Stimulated activated naive B cell treated with anti-CD40 and anti-IgM and Interleukin-4, amounts not matched to agents 10 μg/mL and 1 μg/mL and 100 μg/mL, for 72 hours (primary cell): ENCODE results near the gene OR4D2.
A peak's percentile ranks its signal among the peaks of the same experiment; 100 is the strongest.

Source experiments
- ATAC-seq, 2 donors: fragments of 150-1000 bp; cut with Tn5 transposase; replicated peaks; 2 replicates each; pipeline ENCODE4 v1.10.0; 2021; ENCODE audit warnings: moderate library complexity in 1 of 2
- DNase-seq: peaks from one replicate; pipeline ENCODE4 v3.0.0; 2021
- H3K27ac Mint-ChIP-seq: one replicate; pipeline ENCODE4 v1.8.0; 2022; ENCODE audit warnings: mild to moderate bottlenecking, mixed read lengths
- H3K27me3 Mint-ChIP-seq, 2 donors: one replicate each; pipeline ENCODE4 v1.8.0; 2022; ENCODE audit warnings: mixed read lengths in 2 of 2
- H3K36me3 Mint-ChIP-seq, 2 donors: one replicate each; pipeline ENCODE4 v1.8.0; 2022; ENCODE audit warnings: mixed read lengths in 2 of 2, mild to moderate bottlenecking in 1 of 2
- H3K4me1 Mint-ChIP-seq, 2 donors: one replicate each; pipeline ENCODE4 v1.8.0; 2022; ENCODE audit warnings: mixed read lengths in 2 of 2, mild to moderate bottlenecking in 1 of 2
- H3K4me3 Mint-ChIP-seq, 2 donors: one replicate each; pipeline ENCODE4 v1.8.0; 2022; ENCODE audit warnings: mild to moderate bottlenecking in 2 of 2, mixed read lengths in 2 of 2, moderate library complexity in 1 of 2
- H3K9me3 Mint-ChIP-seq, 2 donors: one replicate each; pipeline ENCODE4 v1.8.0; 2022; ENCODE audit warnings: mixed read lengths in 2 of 2, mild to moderate bottlenecking in 1 of 2

The OR4D2 gene

DNA sequence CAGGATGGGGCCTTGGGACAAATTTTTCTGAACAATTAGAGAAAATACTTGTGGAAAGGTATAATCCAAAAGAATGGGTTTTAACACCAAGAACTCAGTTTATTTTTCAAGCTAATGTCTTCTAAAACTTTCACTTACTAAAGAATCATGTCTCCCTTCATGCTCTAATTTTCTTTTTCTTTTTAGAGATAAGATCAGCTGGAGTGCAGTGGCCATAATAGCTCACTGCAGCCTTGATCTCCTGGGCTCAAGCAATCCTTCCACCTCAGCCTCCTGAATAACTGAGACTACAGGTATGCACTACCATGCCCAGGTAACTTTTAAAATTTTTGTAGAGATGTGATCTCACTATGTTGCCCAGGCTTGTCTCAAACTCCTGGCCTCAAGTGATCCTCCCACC is 13.1 kb upstream of the OR4D2 start:
- DNase-seq, result no peak
- no peak overlapping the region for H3K4me3 Mint-ChIP-seq
- peaks cover 7 to 20% of the 10 kb centered on the region in 2 donors for H3K4me1 Mint-ChIP-seq
- no peaks in the 10 kb centered on the region for H3K36me3 Mint-ChIP-seq
- H3K27me3 Mint-ChIP-seq, result peaks cover 35 to 41% of the 10 kb centered on the region in 2 donors
- no peak overlapping the region for H3K27ac Mint-ChIP-seq
- H3K9me3 Mint-ChIP-seq, result no peaks in the 10 kb centered on the region
- ATAC-seq, result no peak

DNA sequence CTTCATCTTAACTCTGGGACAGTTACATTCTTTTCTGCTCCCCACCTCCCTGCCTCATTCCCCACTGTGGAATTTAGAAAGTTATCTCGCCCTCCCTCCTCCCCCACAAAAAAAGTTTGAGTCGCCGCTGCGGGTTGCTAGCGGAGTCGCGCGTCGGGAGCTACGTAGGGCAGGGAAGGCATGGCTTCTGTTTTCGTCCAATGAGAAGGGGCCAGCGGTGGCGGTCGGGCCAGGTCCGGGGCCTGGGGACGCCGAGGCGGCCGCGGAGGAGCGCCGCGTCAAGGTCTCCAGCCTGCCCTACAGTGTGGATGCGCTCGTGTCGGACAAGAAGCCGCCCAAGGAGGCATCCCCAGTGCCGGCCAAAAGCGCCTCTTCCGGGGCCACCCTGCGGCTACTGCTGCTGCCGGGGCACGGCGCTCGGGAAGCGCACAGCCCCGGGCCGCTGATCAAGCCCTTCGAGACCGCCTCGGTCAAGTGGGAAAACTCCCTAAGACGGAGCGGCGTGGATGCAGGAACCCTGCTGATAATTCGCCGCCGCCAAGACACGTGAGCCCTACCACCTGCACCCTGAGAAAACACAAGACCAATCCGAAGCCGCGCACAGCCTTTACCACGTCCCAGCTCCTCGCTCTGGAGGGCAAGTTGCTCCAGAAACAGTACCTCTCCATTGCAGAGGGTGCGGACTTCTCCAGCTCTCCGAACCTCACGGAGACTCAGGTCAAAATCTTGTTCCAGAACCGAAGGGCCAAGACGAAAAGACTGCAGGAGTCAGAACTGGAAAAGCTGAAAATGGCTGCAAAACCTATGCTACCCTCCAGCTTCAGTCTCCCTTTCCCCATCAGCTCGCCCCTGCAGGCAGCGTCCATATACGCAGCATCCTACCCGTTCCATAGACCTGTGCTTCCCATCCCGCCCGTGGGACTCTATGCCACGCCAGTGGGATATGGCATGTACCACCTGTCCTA is 9.7 kb upstream of the OR4D2 start:
- DNase-seq, result peak; percentile 6
- no peaks in the 10 kb centered on the region for H3K9me3 Mint-ChIP-seq

GRCh38 chr17:58158181-58158580 is 8.6 kb upstream of the OR4D2 start:
- no peak for ATAC-seq
- H3K4me1 Mint-ChIP-seq, result peaks cover 7 to 11% of the 10 kb centered on the region in 2 donors

More for the DNA sequence above, 9.7 kb upstream of the OR4D2 start:
- peaks cover 30 to 39% of the 10 kb centered on the region in 2 donors for H3K27me3 Mint-ChIP-seq
- H3K27ac Mint-ChIP-seq, result peak overlapping the region; percentile 85
- H3K36me3 Mint-ChIP-seq, result no peaks in the 10 kb centered on the region
- ATAC-seq, result peak; percentile 83 to 88
- peaks cover 7 to 20% of the 10 kb centered on the region in 2 donors for H3K4me1 Mint-ChIP-seq
- peak overlapping the region; percentile 83 to 84 for H3K4me3 Mint-ChIP-seq

GRCh38 chr17:58161566-58161965 is 5.2 kb upstream of the OR4D2 start:
- Mint-ChIP-seq H3K4me3 (no peak overlapping the region), H3K36me3 (no peaks in the 10 kb centered on the region), H3K4me1 (peaks cover 7 to 11% of the 10 kb centered on the region in 2 donors), H3K9me3 (no peaks in the 10 kb centered on the region), H3K27ac (no peak overlapping the region), H3K27me3 (peaks cover 35 to 39% of the 10 kb centered on the region in 2 donors)
- DNase-seq (no peak), ATAC-seq (no peak)

More at GRCh38 chr17:58158181-58158580, 8.6 kb upstream of the OR4D2 start:
- H3K27me3 Mint-ChIP-seq, result peaks cover 33 to 42% of the 10 kb centered on the region in 2 donors
- H3K27ac Mint-ChIP-seq, result no peak overlapping the region
- H3K4me3 Mint-ChIP-seq, result no peak overlapping the region
- no peaks in the 10 kb centered on the region for H3K36me3 Mint-ChIP-seq
- no peak for DNase-seq
- no peaks in the 10 kb centered on the region for H3K9me3 Mint-ChIP-seq

DNA sequence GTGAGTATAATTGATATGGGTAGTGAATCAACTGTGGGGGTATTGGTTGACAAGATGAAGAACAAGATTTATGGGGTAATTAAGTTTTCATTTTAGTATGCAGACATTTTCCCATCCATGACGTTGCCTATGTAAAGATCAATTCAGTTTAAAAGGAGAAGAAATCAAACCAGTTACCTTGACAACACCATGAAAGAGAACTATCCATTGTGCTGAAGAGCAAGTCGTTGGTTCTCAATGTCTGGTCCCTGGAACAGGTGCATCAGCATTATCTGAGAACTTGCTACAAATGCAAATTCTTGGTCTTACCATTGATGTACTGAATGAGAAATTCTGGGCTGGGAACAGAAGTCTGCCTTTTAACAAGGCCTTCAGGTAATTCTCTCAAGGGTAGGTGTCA is 801 bp upstream of the OR4D2 start:
- H3K9me3 Mint-ChIP-seq, result peaks cover 0 to 4% of the 10 kb centered on the region in 2 donors
- H3K27me3 Mint-ChIP-seq, result peaks cover 45 to 52% of the 10 kb centered on the region in 2 donors
- no peaks in the 10 kb centered on the region for H3K4me1 Mint-ChIP-seq
- H3K27ac Mint-ChIP-seq, result no peak overlapping the region
- DNase-seq (no peak), ATAC-seq (no peak)
- peaks cover 0 to 4% of the 10 kb centered on the region in 2 donors for H3K36me3 Mint-ChIP-seq
- no peak overlapping the region for H3K4me3 Mint-ChIP-seq

DNA sequence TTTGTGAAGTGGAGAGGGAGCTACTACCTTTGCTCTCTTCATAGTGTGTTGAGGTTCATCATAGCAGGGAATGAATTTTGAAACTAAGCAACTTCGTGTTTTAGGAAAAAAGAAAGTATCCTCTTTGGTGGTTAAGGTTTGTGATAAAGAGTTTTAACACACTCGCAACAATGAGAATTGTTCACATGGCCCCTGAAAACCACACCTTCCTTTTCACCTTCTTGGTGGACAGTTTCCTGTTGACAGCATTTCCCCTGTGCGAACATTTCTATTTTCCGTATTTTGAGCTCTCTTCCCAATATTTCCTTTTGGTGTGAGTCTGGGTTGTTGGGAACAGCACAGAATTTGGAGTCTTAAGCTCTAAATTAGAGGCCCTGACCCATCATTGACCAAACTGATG is 3.8 kb downstream of the OR4D2 start:
- peaks cover 0 to 4% of the 10 kb centered on the region in 2 donors for H3K9me3 Mint-ChIP-seq
- no peak overlapping the region for H3K4me3 Mint-ChIP-seq
- no peaks in the 10 kb centered on the region for H3K4me1 Mint-ChIP-seq
- DNase-seq (no peak), ATAC-seq (no peak)
- H3K36me3 Mint-ChIP-seq, result peaks cover 0 to 4% of the 10 kb centered on the region in 2 donors
- no peak overlapping the region for H3K27ac Mint-ChIP-seq
- peaks cover 46 to 56% of the 10 kb centered on the region in 2 donors for H3K27me3 Mint-ChIP-seq

DNA sequence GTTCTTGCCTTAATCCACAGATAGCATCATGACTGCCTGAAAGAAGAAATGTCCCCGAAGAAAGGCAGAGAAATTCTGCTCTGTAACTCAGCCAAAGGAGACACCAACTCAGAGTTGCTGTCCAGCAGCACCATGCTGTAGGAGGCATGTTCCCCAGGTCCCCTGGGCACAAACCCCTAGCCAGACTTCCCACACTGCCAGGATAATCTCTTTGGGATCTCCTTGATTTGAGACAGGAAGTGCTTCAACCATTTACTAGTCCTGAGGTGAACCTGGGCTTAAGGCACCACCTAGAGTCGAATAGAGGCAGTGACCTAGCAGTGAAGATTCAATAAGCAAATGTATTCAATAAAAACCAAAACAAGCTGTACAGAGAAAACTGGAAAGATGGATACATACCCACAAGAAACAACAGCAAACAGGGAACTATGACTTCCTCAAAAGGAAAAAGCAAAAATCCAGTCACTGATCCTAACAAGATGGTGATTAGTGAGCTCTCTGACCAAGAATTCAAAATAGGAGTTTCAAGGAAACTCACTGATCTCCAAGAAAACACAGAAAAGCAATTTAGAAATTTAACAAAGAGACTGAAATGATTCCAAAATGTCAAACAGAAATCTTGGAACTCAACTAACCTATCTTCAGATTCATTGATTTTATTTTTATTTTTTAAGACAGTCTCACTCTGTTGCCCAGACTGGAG is 5.7 kb downstream of the OR4D2 start:
- no peak for DNase-seq
- ATAC-seq, result peak; percentile 42 to 59
- no peaks in the 10 kb centered on the region for H3K4me1 Mint-ChIP-seq
- no peak overlapping the region for H3K4me3 Mint-ChIP-seq
- H3K9me3 Mint-ChIP-seq, result peaks cover 0 to 4% of the 10 kb centered on the region in 2 donors
- H3K27me3 Mint-ChIP-seq, result peaks cover 42 to 50% of the 10 kb centered on the region in 2 donors
- no peak overlapping the region for H3K27ac Mint-ChIP-seq
- peaks cover 0 to 4% of the 10 kb centered on the region in 2 donors for H3K36me3 Mint-ChIP-seq

DNA sequence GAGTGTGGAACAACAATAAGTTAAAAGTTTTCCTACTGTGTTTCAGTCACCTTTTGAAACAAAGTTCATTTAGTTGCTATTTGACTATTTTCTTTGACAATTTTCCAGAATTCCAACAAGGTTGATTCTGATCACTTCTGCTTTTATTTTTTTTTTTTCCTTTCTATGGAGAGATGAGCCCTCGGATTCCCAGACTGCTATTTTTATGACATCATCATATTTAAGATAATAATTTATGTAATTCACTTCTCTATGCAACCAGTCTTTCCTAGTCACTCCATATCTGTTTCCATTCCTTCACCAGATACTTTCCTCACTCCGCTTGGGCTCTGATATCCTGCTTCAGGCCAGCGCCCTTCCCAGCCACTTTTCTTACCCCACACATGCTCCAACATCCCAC is 8.1 kb downstream of the OR4D2 start:
- Mint-ChIP-seq H3K4me1 (no peaks in the 10 kb centered on the region), H3K4me3 (no peak overlapping the region), H3K27ac (no peak overlapping the region), H3K9me3 (no peaks in the 10 kb centered on the region), H3K36me3 (no peaks in the 10 kb centered on the region), H3K27me3 (peaks cover 30 to 38% of the 10 kb centered on the region in 2 donors)
- ATAC-seq (no peak), DNase-seq (no peak)

- H3K4me1 Mint-ChIP-seq, result peaks cover 0 to 3% of the 10 kb centered on the region in 2 donors
- no peak overlapping the region for H3K27ac Mint-ChIP-seq
- H3K4me3 Mint-ChIP-seq, result no peak overlapping the region
- H3K27me3 Mint-ChIP-seq, result peaks cover 24 to 34% of the 10 kb centered on the region in 2 donors
- DNase-seq, result no peak
- no peaks in the 10 kb centered on the region for H3K9me3 Mint-ChIP-seq
- ATAC-seq, result no peak
- no peaks in the 10 kb centered on the region for H3K36me3 Mint-ChIP-seq
Observed at GRCh38 chr17:58176200-58176599, 9.4 kb downstream of the OR4D2 start.

DNA sequence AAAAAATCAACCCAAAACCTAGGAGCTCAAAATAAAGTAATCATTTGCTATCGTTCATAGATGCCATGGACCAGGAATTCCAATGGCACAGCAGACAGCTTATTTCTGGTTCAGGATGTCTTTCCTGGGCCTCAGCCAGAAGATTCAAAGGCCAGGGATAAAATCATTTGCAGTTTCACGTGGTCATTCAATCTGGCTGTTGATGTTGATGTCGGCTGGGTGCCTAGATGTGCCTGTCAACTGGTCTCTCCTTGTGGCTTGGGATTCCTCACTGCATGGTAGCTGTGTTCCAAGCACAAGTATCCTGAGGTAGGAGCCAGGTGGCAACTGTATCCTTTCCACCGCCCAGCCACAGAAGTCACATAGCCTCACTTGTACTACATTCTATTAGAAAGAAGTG is 15.0 kb downstream of the OR4D2 start:
- no peaks in the 10 kb centered on the region for H3K9me3 Mint-ChIP-seq
- H3K4me3 Mint-ChIP-seq, result no peak overlapping the region
- no peak for ATAC-seq
- no peak overlapping the region for H3K27ac Mint-ChIP-seq
- peaks cover 13 to 17% of the 10 kb centered on the region in 2 donors for H3K27me3 Mint-ChIP-seq
- no peak for DNase-seq
- H3K36me3 Mint-ChIP-seq, result no peaks in the 10 kb centered on the region
- peaks cover 16 to 19% of the 10 kb centered on the region in 2 donors for H3K4me1 Mint-ChIP-seq

GRCh38 chr17:58183514-58183913 is 16.7 kb downstream of the OR4D2 start:
- Mint-ChIP-seq H3K4me3 (no peak overlapping the region), H3K4me1 (peaks cover 16 to 19% of the 10 kb centered on the region in 2 donors), H3K27ac (no peak overlapping the region), H3K27me3 (peaks cover 9 to 11% of the 10 kb centered on the region in 2 donors), H3K9me3 (no peaks in the 10 kb centered on the region), H3K36me3 (no peaks in the 10 kb centered on the region)
- no peak for DNase-seq
- no peak for ATAC-seq

DNA sequence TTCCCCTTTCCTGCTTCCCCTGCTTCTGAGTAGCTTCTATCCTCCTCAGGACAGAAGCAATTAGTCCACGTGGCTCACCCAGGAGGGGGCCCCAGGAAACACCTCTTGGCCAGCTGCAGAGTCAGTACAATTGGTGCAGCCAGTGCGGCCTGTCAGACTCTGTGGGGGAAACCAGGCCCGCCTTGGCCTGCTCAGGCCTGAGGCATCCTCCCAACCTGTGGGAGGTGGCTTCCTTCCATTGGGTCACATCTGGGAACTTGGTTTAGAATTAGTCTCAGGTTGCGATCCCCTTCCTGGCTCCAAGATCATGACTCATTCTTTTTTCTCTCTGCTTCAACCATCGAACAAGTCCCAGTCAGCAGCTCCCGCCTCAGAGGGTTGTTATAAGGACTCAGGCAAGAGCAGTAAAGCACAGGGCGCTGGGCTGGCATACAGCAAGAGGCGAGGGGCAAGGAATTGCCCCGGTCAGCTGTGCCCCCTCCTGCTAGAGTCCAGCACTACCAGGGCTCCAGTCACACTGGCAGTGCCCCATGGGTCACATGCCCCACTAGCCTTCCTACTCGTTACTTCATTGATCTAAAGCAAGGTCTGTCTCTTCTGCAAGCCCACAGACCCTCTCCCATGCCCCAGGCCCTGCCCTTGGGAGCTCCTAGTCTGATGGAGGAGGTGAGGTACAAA is 17.7 kb downstream of the OR4D2 start:
- ATAC-seq (no peak), DNase-seq (no peak)

DNA sequence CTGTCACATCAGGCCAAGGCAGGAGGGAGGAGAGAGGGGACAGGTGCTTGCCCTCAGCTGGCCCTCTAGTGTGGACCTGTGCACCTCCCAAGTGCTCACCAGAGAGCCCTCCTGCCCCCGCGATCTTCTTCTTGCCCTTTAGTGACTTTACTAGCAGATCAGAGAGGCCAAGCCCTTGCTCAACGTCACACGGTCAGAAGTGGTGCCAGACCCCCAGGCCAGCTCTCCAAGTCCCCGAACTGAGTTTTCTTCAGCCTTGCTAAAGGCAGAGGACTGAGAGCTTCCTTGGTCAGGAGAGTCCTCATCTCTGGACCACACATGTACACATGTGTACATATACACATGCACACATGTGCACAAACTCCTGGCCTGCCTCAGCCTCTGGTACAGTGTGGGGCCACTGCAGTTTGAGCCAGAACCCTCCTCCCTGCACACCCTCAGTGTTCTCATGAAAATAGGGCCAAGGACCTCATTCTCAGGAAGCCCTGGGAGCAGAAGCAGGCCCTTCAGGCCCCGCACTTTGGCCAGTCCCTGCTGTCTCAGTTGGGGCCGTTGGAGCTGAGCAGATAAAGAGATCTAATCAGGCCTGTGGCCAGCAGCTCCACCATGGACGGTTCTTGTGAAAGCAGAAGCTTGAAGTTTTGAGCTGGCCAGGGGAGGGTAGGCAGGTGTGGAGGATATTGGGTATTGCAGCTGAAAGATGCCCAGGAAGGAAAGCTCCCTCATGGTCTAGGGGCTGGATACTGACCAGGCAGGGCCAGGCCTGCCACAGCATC is 18.4 kb downstream of the OR4D2 start:
- Mint-ChIP-seq H3K4me1 (peaks cover 16 to 24% of the 10 kb centered on the region in 2 donors), H3K36me3 (no peaks in the 10 kb centered on the region), H3K4me3 (no peak overlapping the region), H3K27me3 (peaks cover 18 to 19% of the 10 kb centered on the region in 2 donors), H3K9me3 (no peaks in the 10 kb centered on the region), H3K27ac (no peak overlapping the region)
- no peak for ATAC-seq
- DNase-seq, result no peak

More for the DNA sequence above, 17.7 kb downstream of the OR4D2 start:
- no peak overlapping the region for H3K27ac Mint-ChIP-seq
- no peak overlapping the region for H3K4me3 Mint-ChIP-seq
- H3K9me3 Mint-ChIP-seq, result no peaks in the 10 kb centered on the region
- H3K4me1 Mint-ChIP-seq, result peaks cover 16 to 19% of the 10 kb centered on the region in 2 donors
- H3K36me3 Mint-ChIP-seq, result no peaks in the 10 kb centered on the region
- H3K27me3 Mint-ChIP-seq, result peaks cover 10 to 12% of the 10 kb centered on the region in 2 donors
